ENCODE results near the gene ABCC10.
"Not testable (repeated sequence)": the region's sequence is repeated elsewhere in the genome, so short reads cannot be mapped to it uniquely, and the experiment has no call there.

ABCC10 gene

GRCh38 chr6:43445576-43445975 lies 18.2 kb downstream of the ABCC10 start:
- no peak for DNase-seq

GRCh38 chr6:43447604-43448003 lies 20.3 kb downstream of the ABCC10 start:
- DNase-seq, result no peak

GRCh38 chr6:43448916-43449315 lies 21.6 kb downstream of the ABCC10 start:
- DNase-seq, result no peak

GRCh38 chr6:43450699-43451131 lies 23.4 kb downstream of the ABCC10 start:
- DNase-seq, result no peak

- no peak for DNase-seq
Observed at GRCh38 chr6:43451348-43451747, 24.0 kb downstream of the ABCC10 start.

GRCh38 chr6:43451939-43452338 lies 24.6 kb downstream of the ABCC10 start:
- DNase-seq, result no peak

- DNase-seq, result no peak
Observed at GRCh38 chr6:43452896-43453295, 25.6 kb downstream of the ABCC10 start.

GRCh38 chr6:43453831-43454230 lies 26.5 kb downstream of the ABCC10 start:
- no peak for DNase-seq

GRCh38 chr6:43454290-43454695 lies 27.0 kb downstream of the ABCC10 start:
- peak in 3 of 4 experiments; percentile 40 to 43 (median 43) for DNase-seq

GRCh38 chr6:43454696-43455530 lies 27.6 kb downstream of the ABCC10 start:
- DNase-seq, result peak in 1 of 4 experiments; percentile 39

GRCh38 chr6:43455531-43456428 lies 28.4 kb downstream of the ABCC10 start, which contains the start of gene DLK2:
Gene DLK2, minus strand, starts transcription at chr6:43455548. Its CDS starts 723 bp downstream, at chr6:43454825.
- peak in 3 of 4 experiments; percentile 17 to 26 (median 23) for DNase-seq

GRCh38 chr6:43457643-43458042 lies 30.3 kb downstream of the ABCC10 start:
- DNase-seq, result no peak

GRCh38 chr6:43458154-43458553 lies 30.8 kb downstream of the ABCC10 start:
- DNase-seq, result not testable (repeated sequence)

- DNase-seq, result no peak
Observed at GRCh38 chr6:43459535-43459934, 32.2 kb downstream of the ABCC10 start.

GRCh38 chr6:43460032-43460431 lies 32.7 kb downstream of the ABCC10 start:
- DNase-seq, result no peak

GRCh38 chr6:43461936-43462335 lies 34.6 kb downstream of the ABCC10 start:
- no peak for DNase-seq

- DNase-seq, result no peak
Observed at GRCh38 chr6:43464337-43464736, 37.0 kb downstream of the ABCC10 start.

GRCh38 chr6:43465948-43466347 lies 38.6 kb downstream of the ABCC10 start:
- DNase-seq, result no peak

GRCh38 chr6:43467265-43467664 lies 39.9 kb downstream of the ABCC10 start:
- not testable (repeated sequence) for DNase-seq

GRCh38 chr6:43467752-43468151 lies 40.4 kb downstream of the ABCC10 start:
- no peak for DNase-seq

GRCh38 chr6:43468240-43468639 lies 40.9 kb downstream of the ABCC10 start:
- DNase-seq, result no peak

- DNase-seq, result no peak
Observed at GRCh38 chr6:43468748-43469681, 41.7 kb downstream of the ABCC10 start.

Measured in activated CD4-positive, CD25-positive, alpha-beta regulatory T cell (primary cell).